ENCODE results near the gene PPP2R5E.
A peak's percentile ranks its signal among the peaks of the same experiment; 100 is the strongest.

Gene PPP2R5E

DNA sequence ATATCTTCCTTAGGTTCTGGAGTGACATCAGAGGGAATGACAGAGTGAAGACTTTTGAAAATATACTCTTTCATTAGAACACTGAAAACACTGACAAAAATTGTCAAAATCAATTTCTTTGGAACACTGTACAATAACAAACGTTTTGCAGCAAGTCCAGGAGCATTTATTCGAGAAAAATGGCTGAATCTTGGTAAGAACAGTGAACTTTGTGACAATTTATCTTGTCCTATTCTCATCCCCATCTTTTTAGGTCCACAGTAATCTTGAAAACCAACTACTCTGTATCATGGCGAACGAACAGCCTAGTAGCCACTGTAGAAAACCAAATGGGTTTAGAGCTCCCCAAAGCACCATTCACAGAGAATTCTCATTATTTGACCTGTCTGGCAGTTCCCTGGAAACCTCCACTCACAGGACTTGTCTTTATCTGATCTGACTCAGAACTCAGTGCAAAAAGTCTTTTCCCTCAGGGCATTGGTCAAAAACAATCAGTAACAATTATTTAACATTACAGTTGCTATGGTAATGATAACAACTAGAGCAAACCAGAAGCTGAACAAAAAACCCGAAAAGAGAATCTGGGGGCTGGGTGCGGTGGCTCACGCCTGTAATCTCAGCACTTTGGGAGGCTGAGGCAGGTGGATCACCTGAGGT is 20.3 kb upstream of the PPP2R5E start:
- TF ChIP-seq, protein P1, sequence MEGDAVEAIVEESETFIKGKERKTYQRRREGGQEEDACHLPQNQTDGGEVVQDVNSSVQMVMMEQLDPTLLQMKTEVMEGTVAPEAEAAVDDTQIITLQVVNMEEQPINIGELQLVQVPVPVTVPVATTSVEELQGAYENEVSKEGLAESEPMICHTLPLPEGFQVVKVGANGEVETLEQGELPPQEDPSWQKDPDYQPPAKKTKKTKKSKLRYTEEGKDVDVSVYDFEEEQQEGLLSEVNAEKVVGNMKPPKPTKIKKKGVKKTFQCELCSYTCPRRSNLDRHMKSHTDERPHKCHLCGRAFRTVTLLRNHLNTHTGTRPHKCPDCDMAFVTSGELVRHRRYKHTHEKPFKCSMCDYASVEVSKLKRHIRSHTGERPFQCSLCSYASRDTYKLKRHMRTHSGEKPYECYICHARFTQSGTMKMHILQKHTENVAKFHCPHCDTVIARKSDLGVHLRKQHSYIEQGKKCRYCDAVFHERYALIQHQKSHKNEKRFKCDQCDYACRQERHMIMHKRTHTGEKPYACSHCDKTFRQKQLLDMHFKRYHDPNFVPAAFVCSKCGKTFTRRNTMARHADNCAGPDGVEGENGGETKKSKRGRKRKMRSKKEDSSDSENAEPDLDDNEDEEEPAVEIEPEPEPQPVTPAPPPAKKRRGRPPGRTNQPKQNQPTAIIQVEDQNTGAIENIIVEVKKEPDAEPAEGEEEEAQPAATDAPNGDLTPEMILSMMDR (IDR thresholded peaks at IDR 0.05; ENCODE audit: low read depth, low read length) = no peak
- H3K4me3 ChIP-seq (ENCODE audit: low read depth, low read length) = no peak overlapping the region

DNA sequence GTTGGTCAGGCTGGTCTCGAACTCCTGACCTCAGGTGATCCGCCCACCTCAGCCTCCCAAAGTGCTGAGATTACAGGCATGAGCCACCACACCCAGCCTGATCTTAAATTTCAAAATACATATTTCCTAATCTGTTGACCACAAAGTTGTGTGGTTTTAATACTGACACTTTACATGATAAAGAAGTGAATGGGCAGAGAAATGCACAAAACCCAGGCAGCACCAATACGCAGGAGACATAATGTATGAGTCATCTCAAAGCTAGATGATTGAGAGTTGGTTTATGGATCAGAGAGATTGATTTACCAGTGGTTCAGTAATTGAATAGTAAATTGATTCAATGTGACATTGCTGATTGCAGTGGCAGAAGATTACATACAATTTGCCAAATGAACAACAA is 19.2 kb upstream of the PPP2R5E start:
- H3K4me3 ChIP-seq (ENCODE audit: low read depth, low read length) = no peak overlapping the region
- TF ChIP-seq, protein P1 (IDR thresholded peaks at IDR 0.05; ENCODE audit: low read depth, low read length) = no peak

DNA sequence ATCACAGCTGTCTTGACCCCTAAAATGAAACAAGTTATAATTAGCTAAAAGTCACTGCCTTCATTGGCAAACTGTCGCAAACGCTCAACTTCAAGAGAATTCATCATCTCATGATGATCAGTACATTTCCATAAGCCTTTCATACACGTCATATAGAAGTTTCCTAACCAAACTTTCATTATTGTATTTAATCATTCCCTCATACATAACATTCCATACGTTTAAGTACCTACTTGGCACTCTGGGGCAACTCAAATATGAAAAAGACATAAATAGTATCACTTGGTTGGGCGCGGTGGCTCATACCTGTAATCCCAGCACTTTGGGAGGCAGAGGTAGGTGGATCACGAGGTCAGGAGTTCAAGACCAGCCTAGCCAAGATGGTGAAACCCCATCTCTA is 12.4 kb upstream of the PPP2R5E start:
- H3K4me3 ChIP-seq (ENCODE audit: low read depth, low read length) = no peak overlapping the region
- TF ChIP-seq, protein P1 (IDR thresholded peaks at IDR 0.05; ENCODE audit: low read depth, low read length) = no peak

DNA sequence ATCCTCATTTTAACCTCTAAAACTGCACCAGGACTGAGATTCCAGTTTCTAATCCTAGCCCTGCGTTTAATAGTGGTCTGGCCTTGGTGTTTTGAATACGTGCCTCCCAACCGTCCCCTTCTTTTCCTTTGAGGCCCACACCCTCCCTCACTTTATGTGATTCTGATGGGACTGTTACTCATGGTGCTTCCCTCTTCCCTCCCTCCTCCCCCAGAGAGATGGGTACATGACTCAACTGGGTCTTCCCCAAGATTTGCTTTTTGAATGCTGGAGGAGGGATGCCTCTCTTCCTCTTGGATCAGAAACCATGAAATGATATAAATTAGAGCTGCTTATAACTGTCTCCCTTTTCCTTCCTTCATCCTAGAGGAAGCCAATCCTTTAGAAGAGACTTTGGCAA is 8.2 kb upstream of the PPP2R5E start:
- TF ChIP-seq, protein P1 (IDR thresholded peaks at IDR 0.05; ENCODE audit: low read depth, low read length) = no peak
- no peak overlapping the region for H3K4me3 ChIP-seq (ENCODE audit: low read depth, low read length)

DNA sequence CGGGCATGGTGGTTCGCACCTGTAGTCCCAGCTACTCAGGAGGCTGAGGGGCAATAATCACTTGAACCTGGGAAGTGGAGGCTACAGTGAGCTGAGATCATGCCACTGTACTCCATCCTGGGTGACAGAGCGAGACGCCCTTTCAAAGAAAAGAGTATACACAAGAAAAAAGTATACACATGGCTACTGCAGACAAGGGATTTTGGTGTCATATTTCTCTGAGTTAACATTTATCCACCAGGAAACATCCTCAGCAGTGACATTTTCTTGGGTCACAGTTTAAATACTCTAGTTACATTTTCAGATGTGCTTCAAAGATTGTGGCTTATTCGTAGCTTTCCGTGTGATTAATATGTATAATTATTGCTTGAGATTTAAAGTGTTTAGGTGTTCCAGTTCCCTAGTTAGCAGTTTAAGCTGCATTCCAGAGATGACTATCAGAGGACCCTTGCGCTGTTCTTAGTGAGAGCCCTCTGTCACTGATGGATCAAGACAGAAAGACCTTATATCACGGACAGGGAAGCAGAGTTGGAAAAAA is 4.7 kb upstream of the PPP2R5E start:
- TF ChIP-seq, protein P1 (IDR thresholded peaks at IDR 0.05; ENCODE audit: low read depth, low read length) = no peak

DNA sequence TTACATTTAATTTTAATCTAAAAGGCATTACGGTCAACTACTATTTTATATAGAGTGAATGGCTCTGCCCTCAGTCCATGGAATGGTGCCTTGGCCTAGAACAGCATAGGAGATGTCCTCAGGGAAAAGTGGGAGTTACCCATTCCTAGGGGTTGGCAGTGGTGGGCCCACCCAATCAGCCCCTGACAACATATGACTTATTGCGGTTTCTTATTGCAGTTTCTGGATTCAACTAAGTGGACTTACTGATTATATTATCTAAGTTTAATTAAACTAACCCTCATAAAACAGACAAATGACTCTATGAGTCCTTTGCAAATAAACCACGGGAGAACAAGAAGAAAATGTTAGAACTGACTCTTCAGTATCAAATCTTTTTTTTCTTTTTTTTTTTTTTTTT is 2.3 kb upstream of the PPP2R5E start:
- TF ChIP-seq, protein P1 (IDR thresholded peaks at IDR 0.05; ENCODE audit: low read depth, low read length) = no peak
- no peak overlapping the region for H3K4me3 ChIP-seq (ENCODE audit: low read depth, low read length)

More for the DNA sequence above, 4.7 kb upstream of the PPP2R5E start:
- no peak overlapping the region for H3K4me3 ChIP-seq (ENCODE audit: low read depth, low read length)

DNA sequence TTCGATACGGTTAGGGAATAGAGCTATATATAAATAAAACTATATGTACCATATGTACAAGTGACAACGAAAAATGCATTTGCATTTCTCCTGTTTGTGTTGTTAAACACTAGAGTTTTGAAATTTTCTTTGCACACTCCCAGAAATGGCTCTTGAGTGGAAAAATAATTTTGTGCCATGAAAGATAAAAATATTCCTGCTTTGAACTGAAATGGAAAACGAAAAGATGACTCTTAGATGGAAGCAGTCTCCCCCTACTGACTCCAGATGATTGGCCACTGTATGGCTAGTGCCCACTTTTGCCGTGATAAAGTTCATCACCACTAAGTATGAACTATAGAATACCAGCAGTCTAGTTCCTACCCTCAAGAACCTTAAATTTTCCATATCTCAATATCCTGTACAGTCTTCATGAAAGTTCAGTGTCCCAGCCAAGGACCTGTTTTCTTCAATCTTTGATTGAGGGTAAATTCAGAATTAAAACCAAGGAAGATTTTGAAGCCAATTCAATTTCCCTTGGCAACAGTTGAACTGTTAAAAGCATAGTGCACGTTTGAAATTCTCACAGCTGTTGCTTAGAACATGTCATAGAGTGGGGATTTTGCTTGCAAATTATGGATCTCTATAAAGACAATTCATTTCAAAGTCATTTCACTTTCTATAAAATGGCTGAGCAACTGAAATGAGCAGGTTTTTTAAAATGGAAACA is 1.6 kb upstream of the PPP2R5E start:
- TF ChIP-seq, protein P1 (IDR thresholded peaks at IDR 0.05; ENCODE audit: low read depth, low read length) = peak; percentile 32; the same call in 1 of the 2 replicates
- H3K4me3 ChIP-seq (ENCODE audit: low read depth, low read length) = peak overlapping the region; percentile 95; the same call in 1 of the 2 replicates
